A204.1 (cell line): ENCODE measurements around the gene RNASE9.
"Not testable (repeated sequence)": the region's sequence is repeated elsewhere in the genome, so short reads cannot be mapped to it uniquely, and the experiment has no call there.

Experiments used
- FAIRE-seq: peaks from 2 replicates; lab custom pipeline; 2012; peaks lifted over from hg19 to GRCh38; lab: Jason Lieb, UNC

Gene RNASE9

GRCh38 chr14:20560961-20561360, at the start of gene RNASE9:
TSS of gene RNASE9 (minus strand) at chr14:20561047.
- no peak for FAIRE-seq

- FAIRE-seq: no peak
Measured at GRCh38 chr14:20610002-20610765, 49.3 kb upstream of the RNASE9 start.

- peak; percentile 68 for FAIRE-seq
Measured at GRCh38 chr14:20609215-20610001, 48.6 kb upstream of the RNASE9 start.

- no peak for FAIRE-seq
Measured at GRCh38 chr14:20608383-20609110, 47.7 kb upstream of the RNASE9 start.

- FAIRE-seq: no peak
Measured at GRCh38 chr14:20607617-20608016, 46.8 kb upstream of the RNASE9 start.

- no peak for FAIRE-seq
Measured at GRCh38 chr14:20606902-20607242, 46.0 kb upstream of the RNASE9 start.

- FAIRE-seq: no peak
Measured at GRCh38 chr14:20606190-20606901, 45.5 kb upstream of the RNASE9 start.

GRCh38 chr14:20603813-20604690, 43.2 kb upstream of the RNASE9 start:
- FAIRE-seq: no peak

GRCh38 chr14:20602583-20602982, 41.7 kb upstream of the RNASE9 start:
- no peak for FAIRE-seq

GRCh38 chr14:20601522-20601921, 40.7 kb upstream of the RNASE9 start:
- FAIRE-seq: no peak

GRCh38 chr14:20597108-20597507, 36.3 kb upstream of the RNASE9 start:
- FAIRE-seq: no peak

- FAIRE-seq: not testable (repeated sequence)
Measured at GRCh38 chr14:20595726-20596125, 34.9 kb upstream of the RNASE9 start.

GRCh38 chr14:20592574-20592973, 31.7 kb upstream of the RNASE9 start:
- no peak for FAIRE-seq

GRCh38 chr14:20591235-20591634, 30.4 kb upstream of the RNASE9 start, which contains the start of gene RNASE12:
TSS of gene RNASE12 (minus strand) at chr14:20591376. CDS start at chr14:20590723, 653 bp downstream.
- FAIRE-seq: no peak

GRCh38 chr14:20587489-20588154, 26.8 kb upstream of the RNASE9 start, which contains the start of gene RNASE11:
TSS of gene RNASE11 (minus strand) at chr14:20588001.
- no peak for FAIRE-seq

GRCh38 chr14:20583908-20584307, 23.1 kb upstream of the RNASE9 start:
- no peak for FAIRE-seq

- no peak for FAIRE-seq
Measured at GRCh38 chr14:20583142-20583541, 22.3 kb upstream of the RNASE9 start.

GRCh38 chr14:20580242-20580641, 19.4 kb upstream of the RNASE9 start:
- FAIRE-seq: no peak

GRCh38 chr14:20578784-20579502, 18.1 kb upstream of the RNASE9 start:
- no peak for FAIRE-seq

GRCh38 chr14:20578325-20578724, 17.5 kb upstream of the RNASE9 start:
- FAIRE-seq: no peak
